H9 (cell line): Measurements from ENCODE around the gene RSAD2. TPM values are rescaled to one million over a fixed set of nuclear protein-coding genes. Genes with fewer than 3 reads are reported as not detected.

Source experiments
- DNase-seq: peaks from one replicate; pipeline ENCODE4 v3.0.0-alpha.2; 2017
- H2AFZ ChIP-seq: one replicate; pipeline ENCODE4 v1.6.1; 2013; ENCODE audit warnings: mild to moderate bottlenecking, low read length, control low read depth, moderate library complexity
- H2AK5ac ChIP-seq: 2 replicates; pipeline ENCODE4 v1.6.1; 2013; ENCODE audit warnings: low read length, control low read depth, mixed read lengths; ENCODE audit not compliant: insufficient read length
- H2BK120ac ChIP-seq: one replicate; pipeline ENCODE4 v1.6.1; 2013; ENCODE audit warnings: low read depth, mild to moderate bottlenecking, low read length, control low read depth, inconsistent platforms; ENCODE audit not compliant: poor library complexity, severe bottlenecking
- H2BK12ac ChIP-seq: 2 replicates; pipeline ENCODE4 v1.6.1; 2013; ENCODE audit warnings: low read length, control low read depth, mixed read lengths, low read depth; ENCODE audit not compliant: insufficient read length
- H2BK15ac ChIP-seq: 2 replicates; pipeline ENCODE4 v1.6.1; 2013; ENCODE audit warnings: low read depth, low read length, control low read depth
- H2BK20ac ChIP-seq: one replicate; pipeline ENCODE4 v1.6.1; 2013; ENCODE audit warnings: low read depth, mild to moderate bottlenecking, low read length, control low read depth, inconsistent platforms; ENCODE audit not compliant: poor library complexity, severe bottlenecking
- H2BK5ac ChIP-seq: 2 replicates; pipeline ENCODE4 v1.6.1; 2013; ENCODE audit warnings: low read length, control low read depth, mixed read lengths; ENCODE audit not compliant: insufficient read length
- H3K14ac ChIP-seq: 2 replicates; pipeline ENCODE4 v1.6.1; 2013; ENCODE audit warnings: low read length, control low read depth; ENCODE audit not compliant: insufficient read depth
- H3K18ac ChIP-seq: 2 replicates; pipeline ENCODE4 v1.6.1; 2013; ENCODE audit warnings: low read depth, mild to moderate bottlenecking, mixed read lengths, low read length, control low read depth; ENCODE audit not compliant: insufficient read length
- H3K23ac ChIP-seq: 2 replicates; pipeline ENCODE4 v1.6.1; 2013; ENCODE audit warnings: low read length, control low read depth, mixed read lengths, low read depth; ENCODE audit not compliant: insufficient read length
- H3K23me2 ChIP-seq: 2 replicates; pipeline ENCODE4 v1.6.1; 2013; ENCODE audit warnings: low read depth, mild to moderate bottlenecking, mixed read lengths, low read length, control low read depth; ENCODE audit not compliant: insufficient read length, poor library complexity, severe bottlenecking
- H3K27ac ChIP-seq: 2 replicates; pipeline ENCODE4 v1.5.1; 2013; ENCODE audit warnings: low read length, control low read depth, mixed read lengths, low read depth; ENCODE audit not compliant: insufficient read length
- H3K27me3 ChIP-seq: 2 replicates; pipeline ENCODE4 v1.6.1; 2013; ENCODE audit warnings: low read length, control low read depth, inconsistent platforms; ENCODE audit not compliant: insufficient read depth
- H3K4ac ChIP-seq: 2 replicates; pipeline ENCODE4 v1.6.1; 2013; ENCODE audit warnings: low read depth, mild to moderate bottlenecking, control low read depth, inconsistent platforms, low read length, moderate library complexity
- H3K4me1 ChIP-seq: 2 replicates; pipeline ENCODE4 v1.6.1; 2013; ENCODE audit warnings: low read length, control low read depth, inconsistent platforms; ENCODE audit not compliant: insufficient read depth
- H3K4me2 ChIP-seq: 2 replicates; pipeline ENCODE4 v1.6.1; 2013; ENCODE audit warnings: low read length, control low read depth, mixed read lengths; ENCODE audit not compliant: insufficient read length, insufficient read depth
- H3K56ac ChIP-seq: 2 replicates; pipeline ENCODE4 v1.6.1; 2013; ENCODE audit warnings: low read depth, mild to moderate bottlenecking, mixed read lengths, low read length, control low read depth; ENCODE audit not compliant: insufficient read length
- H3K79me1 ChIP-seq: 2 replicates; pipeline ENCODE4 v1.6.1; 2013; ENCODE audit warnings: low read depth, mild to moderate bottlenecking, moderate library complexity, low read length, control low read depth, inconsistent platforms; ENCODE audit not compliant: insufficient read depth, poor library complexity, severe bottlenecking
- H3K79me2 ChIP-seq: 2 replicates; pipeline ENCODE4 v1.6.1; 2013; ENCODE audit warnings: low read length, control low read depth, inconsistent platforms; ENCODE audit not compliant: insufficient read depth
- H3K9ac ChIP-seq: 2 replicates; pipeline ENCODE4 v1.6.1; 2013; ENCODE audit warnings: low read length, control low read depth, mixed read lengths; ENCODE audit not compliant: insufficient read length; ENCODE audit errors: extremely low read depth
- H3K9me3 ChIP-seq: one replicate; pipeline ENCODE4 v1.6.1; 2013; ENCODE audit warnings: low read depth, low read length, inconsistent platforms; ENCODE audit not compliant: control insufficient read depth
- H3T11ph ChIP-seq: one replicate; pipeline ENCODE4 v1.6.1; 2013; ENCODE audit warnings: mild to moderate bottlenecking, low read length, control low read depth, inconsistent platforms
- H4K20me1 ChIP-seq: one replicate; pipeline ENCODE4 v1.6.1; 2013; ENCODE audit not compliant: control insufficient read depth, insufficient read length, insufficient read depth
- H4K5ac ChIP-seq: 2 replicates; pipeline ENCODE4 v1.6.1; 2013; ENCODE audit warnings: low read depth, mild to moderate bottlenecking, mixed read lengths, low read length, control low read depth; ENCODE audit not compliant: insufficient read length
- H4K8ac ChIP-seq: replicated peaks from 2 replicates; pipeline ENCODE4 v1.6.1; 2013; ENCODE audit warnings: low read length, control low read depth, mixed read lengths, low read depth; ENCODE audit not compliant: insufficient read length
- H4K91ac ChIP-seq: 2 replicates; pipeline ENCODE4 v1.6.1; 2013; ENCODE audit warnings: low read depth, mild to moderate bottlenecking, moderate library complexity, mixed read lengths, low read length, control low read depth; ENCODE audit not compliant: insufficient read length
- H3K27ac Mint-ChIP-seq, 3 experiments: 2 replicates in 2 of 3; 3 replicates in 1 of 3; pipeline ENCODE4 v1.8.0; 2020 to 2021; ENCODE audit warnings: mixed read lengths in 3 of 3, mild to moderate bottlenecking in 1 of 3, moderate library complexity in 1 of 3
- H3K27me3 Mint-ChIP-seq: 2 replicates; pipeline ENCODE4 v1.8.0; 2021; ENCODE audit warnings: low read depth, mild to moderate bottlenecking, moderate library complexity, mixed read lengths
- H3K36me3 Mint-ChIP-seq, 3 experiments: 2 replicates in 2 of 3; 3 replicates in 1 of 3; pipeline ENCODE4 v1.8.0; 2020 to 2021; ENCODE audit warnings: low read depth in 3 of 3, mixed read lengths in 3 of 3; ENCODE audit not compliant: insufficient read depth in 1 of 3
- H3K4me1 Mint-ChIP-seq, 2 experiments: 2 replicates each; pipeline ENCODE4 v1.8.0; 2020; ENCODE audit warnings: mixed read lengths in 2 of 2
- H3K4me3 Mint-ChIP-seq, 2 experiments: 2 replicates in 1 of 2; 3 replicates in 1 of 2; pipeline ENCODE4 v1.8.0; 2020 to 2021; ENCODE audit warnings: mild to moderate bottlenecking in 2 of 2, mixed read lengths in 2 of 2, moderate library complexity in 1 of 2
- H3K9me3 Mint-ChIP-seq, 2 experiments: 2 replicates in 1 of 2; 3 replicates in 1 of 2; pipeline ENCODE4 v1.8.0; 2020; ENCODE audit warnings: mild to moderate bottlenecking in 2 of 2, mixed read lengths in 2 of 2, moderate library complexity in 1 of 2
- WGBS: extraction: QIAGEN DNeasy Blood & Tissue Kit; methylation state at CpG from one replicate; pipeline ENCODE4 v1.1.7; 2013; ENCODE audit warnings: missing lambda C conversion rate, low lambda C conversion rate, mixed read lengths; ENCODE audit not compliant: insufficient read length; ENCODE audit errors: extremely low coverage; 5-methylcytosine and 5-hydroxymethylcytosine counted together
- total RNA-seq: library from RNA; stranded (reverse); gene quantifications from 2 replicates; pipeline ENCODE4 v1.2.1, GENCODE V29; 2021
- TF ChIP-seq, protein P1 (sequence below): fragments of 200-600 bp; sonication (generic); conservative IDR thresholded peaks from 3 replicates; pipeline ENCODE4 v1.8.0; 2021; ENCODE audit warnings: antibody characterized with exemption, mild to moderate bottlenecking

The RSAD2 gene
- total RNA-seq, 1 experiment from 2014 or later: not detected

DNA sequence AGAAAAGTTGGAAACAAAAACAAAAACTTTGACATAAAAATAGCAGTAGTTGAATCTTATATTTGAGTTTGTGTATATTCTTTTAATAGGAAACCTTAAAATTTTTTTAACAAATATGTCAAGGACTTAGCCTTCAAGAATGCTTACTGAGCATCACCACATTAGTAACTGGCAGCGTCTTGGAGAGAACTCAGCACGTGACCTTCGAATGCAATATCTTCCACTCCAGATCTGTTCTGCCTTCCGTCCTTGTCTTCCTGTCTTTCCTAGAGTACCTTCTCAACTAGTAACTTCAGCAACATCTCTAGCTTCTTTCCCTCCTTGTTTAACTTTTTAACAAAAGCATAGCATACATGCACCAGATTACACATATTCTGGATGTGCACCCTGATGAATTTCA, 972 bp downstream of the RSAD2 start:
- no peak overlapping the region for H2BK20ac ChIP-seq
- no peak overlapping the region for H4K8ac ChIP-seq
- no peak for DNase-seq
- H3K79me1 ChIP-seq: no peaks in the 10 kb centered on the region
- H3K27me3 Mint-ChIP-seq: peaks cover 8% of the 10 kb centered on the region
- H3K27ac ChIP-seq: no peak overlapping the region
- H4K5ac ChIP-seq: no peak overlapping the region
- no peak overlapping the region for H3K4me2 ChIP-seq
- no peak overlapping the region for H3K14ac ChIP-seq
- no CpG with 5 or more reads among the region's 4 CpGs for WGBS
- no peaks in the 10 kb centered on the region for H3K79me2 ChIP-seq
- H3T11ph ChIP-seq: no peak overlapping the region
- H3K4me1 Mint-ChIP-seq: no peaks in the 10 kb centered on the region
- H4K20me1 ChIP-seq: no peaks in the 10 kb centered on the region
- H3K4ac ChIP-seq: no peak overlapping the region
- no peak overlapping the region for H2AFZ ChIP-seq
- no peak overlapping the region for H3K27ac Mint-ChIP-seq
- H3K9ac ChIP-seq: no peak overlapping the region
- no peak overlapping the region for H3K56ac ChIP-seq
- no peaks in the 10 kb centered on the region for H3K27me3 ChIP-seq
- H2BK120ac ChIP-seq: no peak overlapping the region
- no peaks in the 10 kb centered on the region for H3K23me2 ChIP-seq
- no peak overlapping the region for H2BK15ac ChIP-seq
- peaks cover 24 to 29% of the 10 kb centered on the region in 2 experiments for H3K9me3 Mint-ChIP-seq
- H4K91ac ChIP-seq: no peak overlapping the region
- H2BK12ac ChIP-seq: no peak overlapping the region
- no peak overlapping the region for H2BK5ac ChIP-seq
- H3K4me1 ChIP-seq: no peaks in the 10 kb centered on the region
- no peak overlapping the region for H2AK5ac ChIP-seq
- H3K36me3 Mint-ChIP-seq: peaks cover 5 to 21% (median 5%) of the 10 kb centered on the region in 3 experiments; a peak in 6 of 7 replicates
- no peak overlapping the region for H3K18ac ChIP-seq
- H3K23ac ChIP-seq: no peak overlapping the region
- H3K4me3 Mint-ChIP-seq: no peak overlapping the region
- TF ChIP-seq, protein P1, sequence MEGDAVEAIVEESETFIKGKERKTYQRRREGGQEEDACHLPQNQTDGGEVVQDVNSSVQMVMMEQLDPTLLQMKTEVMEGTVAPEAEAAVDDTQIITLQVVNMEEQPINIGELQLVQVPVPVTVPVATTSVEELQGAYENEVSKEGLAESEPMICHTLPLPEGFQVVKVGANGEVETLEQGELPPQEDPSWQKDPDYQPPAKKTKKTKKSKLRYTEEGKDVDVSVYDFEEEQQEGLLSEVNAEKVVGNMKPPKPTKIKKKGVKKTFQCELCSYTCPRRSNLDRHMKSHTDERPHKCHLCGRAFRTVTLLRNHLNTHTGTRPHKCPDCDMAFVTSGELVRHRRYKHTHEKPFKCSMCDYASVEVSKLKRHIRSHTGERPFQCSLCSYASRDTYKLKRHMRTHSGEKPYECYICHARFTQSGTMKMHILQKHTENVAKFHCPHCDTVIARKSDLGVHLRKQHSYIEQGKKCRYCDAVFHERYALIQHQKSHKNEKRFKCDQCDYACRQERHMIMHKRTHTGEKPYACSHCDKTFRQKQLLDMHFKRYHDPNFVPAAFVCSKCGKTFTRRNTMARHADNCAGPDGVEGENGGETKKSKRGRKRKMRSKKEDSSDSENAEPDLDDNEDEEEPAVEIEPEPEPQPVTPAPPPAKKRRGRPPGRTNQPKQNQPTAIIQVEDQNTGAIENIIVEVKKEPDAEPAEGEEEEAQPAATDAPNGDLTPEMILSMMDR: no peak
- peaks cover 8% of the 10 kb centered on the region for H3K9me3 ChIP-seq
